ENCODE results near the gene CD72.
"Not testable (repeated sequence)": the region's sequence is repeated elsewhere in the genome, so short reads cannot be mapped to it uniquely, and the experiment has no call there.

The CD72 gene

GRCh38 chr9:35612843-35613242 is 5.4 kb downstream of the CD72 start:
- no peak overlapping the region for H3K4me3 ChIP-seq (ENCODE audit: low read depth, low read length)
- TF ChIP-seq CTCF (IDR thresholded peaks at IDR 0.05; ENCODE audit: low read depth, low read length, missing control alignments): no peak
- DNase-seq (ENCODE audit: low read depth): no peak

GRCh38 chr9:35612066-35612465 is 6.1 kb downstream of the CD72 start:
- not testable (repeated sequence) for H3K4me3 ChIP-seq (ENCODE audit: low read depth, low read length)

GRCh38 chr9:35611230-35611797 is 6.9 kb downstream of the CD72 start:
- no peak overlapping the region for H3K4me3 ChIP-seq (ENCODE audit: low read depth, low read length)
- TF ChIP-seq CTCF (IDR thresholded peaks at IDR 0.05; ENCODE audit: low read depth, low read length, missing control alignments): peak; percentile 86
- DNase-seq (ENCODE audit: low read depth): no peak

More at GRCh38 chr9:35612066-35612465, 6.1 kb downstream of the CD72 start:
- DNase-seq (ENCODE audit: low read depth): not testable (repeated sequence)

GRCh38 chr9:35609820-35610163 is 8.4 kb downstream of the CD72 start:
- no peak for TF ChIP-seq CTCF (IDR thresholded peaks at IDR 0.05; ENCODE audit: low read depth, low read length, missing control alignments)
- H3K4me3 ChIP-seq (ENCODE audit: low read depth, low read length): no peak overlapping the region
- no peak for DNase-seq (ENCODE audit: low read depth)

GRCh38 chr9:35609001-35609819 is 9.0 kb downstream of the CD72 start:
- no peak for TF ChIP-seq CTCF (IDR thresholded peaks at IDR 0.05; ENCODE audit: low read depth, low read length, missing control alignments)
- H3K4me3 ChIP-seq (ENCODE audit: low read depth, low read length): no peak overlapping the region
- DNase-seq (ENCODE audit: low read depth): no peak

GRCh38 chr9:35608221-35608620 is 10.0 kb downstream of the CD72 start:
- no peak overlapping the region for H3K4me3 ChIP-seq (ENCODE audit: low read depth, low read length)
- TF ChIP-seq CTCF (IDR thresholded peaks at IDR 0.05; ENCODE audit: low read depth, low read length, missing control alignments): no peak
- DNase-seq (ENCODE audit: low read depth): no peak

GRCh38 chr9:35606726-35607125 is 11.5 kb downstream of the CD72 start:
- no peak for DNase-seq (ENCODE audit: low read depth)
- no peak overlapping the region for H3K4me3 ChIP-seq (ENCODE audit: low read depth, low read length)
- no peak for TF ChIP-seq CTCF (IDR thresholded peaks at IDR 0.05; ENCODE audit: low read depth, low read length, missing control alignments)

Measured in GM12864 (cell line).